NCI-H1092 (cell line): ENCODE data around the gene AKAP13.
"Not testable (repeated sequence)": the region's sequence is repeated elsewhere in the genome, so short reads cannot be mapped to it uniquely, and the experiment has no call there.

Experiments used
- DNase-seq: peaks from one replicate; lab custom pipeline; 2025; lab: John Stamatoyannopoulos, UW

Gene AKAP13

DNA sequence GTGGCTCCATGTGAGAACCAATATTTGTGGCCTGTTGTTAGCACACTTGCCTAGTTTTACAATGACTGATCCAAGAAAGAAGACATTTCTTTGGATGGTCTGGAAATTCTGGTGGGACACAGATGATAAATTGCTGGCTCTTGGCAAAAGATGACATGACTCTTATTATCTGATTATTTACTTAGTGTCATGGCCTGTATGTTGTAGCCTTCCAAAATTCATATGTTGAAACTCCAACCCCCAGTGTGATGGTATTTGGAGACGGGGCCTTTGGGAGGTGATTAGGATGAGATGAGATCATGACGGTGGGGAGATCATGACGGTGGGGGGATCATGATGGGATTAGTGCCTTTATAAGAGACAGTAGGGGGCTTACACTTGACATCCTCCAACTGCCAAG is 30.0 kb upstream of the AKAP13 start:
- DNase-seq, result no peak

DNA sequence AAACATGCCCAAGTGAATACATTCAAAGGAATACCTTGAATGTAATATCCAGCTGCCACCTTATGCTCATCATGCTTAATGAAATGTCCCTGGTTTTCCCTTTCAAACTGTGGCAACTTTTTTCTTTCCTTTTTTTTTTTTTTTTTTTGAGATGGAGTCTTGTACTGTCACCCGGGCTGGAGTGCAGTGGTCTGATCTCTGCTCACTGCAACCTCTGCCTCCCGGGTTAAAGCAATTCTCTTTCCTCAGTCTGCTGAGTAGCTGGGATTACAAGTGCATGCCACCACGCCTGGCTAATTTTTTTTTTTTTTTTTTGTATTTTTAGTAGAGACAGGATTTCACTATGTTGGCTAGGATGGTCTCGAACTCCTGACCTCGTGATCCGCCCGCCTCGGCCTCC is 28.9 kb upstream of the AKAP13 start:
- DNase-seq, result not testable (repeated sequence)

DNA sequence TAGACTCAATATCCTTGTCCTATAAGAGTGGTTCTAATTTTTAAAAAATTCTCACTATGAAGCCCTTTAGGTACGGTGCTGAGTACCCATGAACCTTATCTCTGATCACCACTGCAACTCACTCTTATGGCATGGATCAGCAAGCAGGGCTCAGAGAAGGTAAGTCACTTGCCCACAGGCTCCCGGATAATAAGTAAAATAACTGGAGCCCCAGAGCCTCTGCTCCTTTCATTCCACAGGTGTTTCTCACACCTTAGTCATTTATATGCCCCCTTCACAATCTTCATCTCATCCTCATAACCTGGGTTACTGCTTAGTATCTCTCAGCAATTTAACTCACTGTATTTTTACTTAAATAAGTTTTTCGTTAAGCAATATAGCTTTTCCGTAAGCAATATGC is 28.4 kb upstream of the AKAP13 start:
- no peak for DNase-seq

DNA sequence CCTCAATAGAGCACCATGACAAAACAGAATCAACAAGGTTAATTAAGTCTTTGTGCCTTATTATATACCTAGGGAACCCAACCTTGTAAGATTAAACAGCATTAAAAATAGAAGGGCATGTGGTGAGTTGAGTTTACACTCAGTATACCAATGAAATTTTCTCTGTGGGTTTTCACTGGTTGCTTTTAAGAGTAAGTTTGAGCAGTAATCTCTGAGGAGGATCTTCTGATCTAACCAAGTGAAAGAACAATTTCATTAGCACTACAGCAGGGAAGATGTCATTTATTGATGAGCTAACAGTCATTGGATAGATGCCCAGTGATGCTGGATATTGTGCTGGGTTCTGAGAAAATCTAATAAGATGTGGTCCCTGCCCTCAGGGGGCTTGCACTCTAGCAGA is 26.9 kb upstream of the AKAP13 start:
- no peak for DNase-seq

DNA sequence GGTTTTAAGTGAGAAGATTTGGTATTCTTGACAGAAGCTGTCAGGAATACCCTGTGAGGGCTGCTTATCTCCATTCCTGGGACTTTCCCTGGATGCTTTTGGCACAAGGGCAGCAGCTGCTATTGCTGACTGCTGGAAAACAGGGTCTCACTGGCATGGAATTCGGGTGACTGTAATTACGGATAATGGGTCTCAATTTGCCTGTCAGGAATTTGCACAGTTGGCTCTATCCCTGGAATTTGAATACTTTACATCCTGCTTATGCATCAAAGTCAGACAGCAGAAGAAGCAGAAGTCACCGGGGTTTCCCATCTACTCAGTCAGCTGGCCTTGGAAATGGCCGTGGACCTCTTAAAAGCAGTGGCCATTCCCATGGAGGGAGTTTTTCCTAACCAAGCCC is 25.9 kb upstream of the AKAP13 start:
- no peak for DNase-seq

DNA sequence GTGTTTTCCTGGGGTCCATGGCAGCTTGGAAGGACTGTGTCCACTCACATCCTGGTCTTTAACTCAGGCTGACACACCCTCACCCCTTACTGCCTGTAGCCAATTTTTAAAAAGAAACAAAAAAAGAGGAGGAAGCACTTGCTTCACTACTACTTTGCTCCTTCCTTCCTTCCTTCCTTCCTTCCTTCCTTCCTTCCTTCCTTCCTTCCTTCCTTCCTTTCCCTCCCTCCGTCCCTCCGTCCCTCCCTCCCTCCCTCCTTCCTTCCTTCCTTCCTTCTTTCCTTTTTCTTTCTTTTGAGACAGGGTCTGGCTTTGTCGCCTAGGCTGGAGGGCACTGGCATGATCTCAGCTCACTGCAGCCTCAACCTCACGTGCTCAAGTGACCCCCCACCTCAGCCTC is 25.5 kb upstream of the AKAP13 start:
- DNase-seq, result no peak

DNA sequence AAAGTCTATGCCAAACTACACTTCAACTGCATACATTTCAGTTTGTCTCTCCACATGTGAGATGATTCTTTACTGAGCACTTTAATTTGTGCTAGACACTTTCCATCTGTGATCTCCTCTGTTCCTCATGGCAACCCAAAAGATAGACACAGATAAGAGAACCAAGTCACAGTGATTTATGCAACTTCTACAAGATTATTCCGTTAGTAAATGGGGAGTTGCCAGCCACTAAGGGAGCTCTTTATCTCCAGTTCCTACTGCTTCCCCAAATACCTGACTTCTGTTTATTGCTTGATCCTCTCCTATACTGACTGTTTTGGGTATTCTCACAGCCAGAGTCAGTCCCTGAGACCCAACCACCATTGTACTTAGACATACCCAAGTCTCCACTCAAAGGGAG is 24.1 kb upstream of the AKAP13 start:
- DNase-seq, result no peak

DNA sequence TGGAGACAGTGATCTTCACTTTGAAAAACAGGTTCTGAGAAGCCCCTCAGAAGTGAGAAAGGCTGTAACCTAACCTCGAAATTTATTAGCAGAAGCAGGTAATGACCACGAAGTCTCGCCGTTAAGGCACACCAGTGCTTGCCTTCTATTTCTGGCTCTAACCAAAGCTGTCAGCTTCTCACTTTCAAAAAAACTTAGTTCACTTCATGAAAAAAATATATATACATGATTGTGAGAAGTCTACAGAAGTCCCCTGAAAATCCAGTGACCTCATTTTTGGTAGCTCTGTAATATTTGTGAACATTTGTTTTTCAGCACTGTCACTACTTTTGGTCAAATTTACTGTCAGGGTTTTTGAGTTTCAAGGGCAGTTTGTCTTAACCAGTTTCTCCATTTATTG is 19.1 kb upstream of the AKAP13 start:
- DNase-seq, result no peak

DNA sequence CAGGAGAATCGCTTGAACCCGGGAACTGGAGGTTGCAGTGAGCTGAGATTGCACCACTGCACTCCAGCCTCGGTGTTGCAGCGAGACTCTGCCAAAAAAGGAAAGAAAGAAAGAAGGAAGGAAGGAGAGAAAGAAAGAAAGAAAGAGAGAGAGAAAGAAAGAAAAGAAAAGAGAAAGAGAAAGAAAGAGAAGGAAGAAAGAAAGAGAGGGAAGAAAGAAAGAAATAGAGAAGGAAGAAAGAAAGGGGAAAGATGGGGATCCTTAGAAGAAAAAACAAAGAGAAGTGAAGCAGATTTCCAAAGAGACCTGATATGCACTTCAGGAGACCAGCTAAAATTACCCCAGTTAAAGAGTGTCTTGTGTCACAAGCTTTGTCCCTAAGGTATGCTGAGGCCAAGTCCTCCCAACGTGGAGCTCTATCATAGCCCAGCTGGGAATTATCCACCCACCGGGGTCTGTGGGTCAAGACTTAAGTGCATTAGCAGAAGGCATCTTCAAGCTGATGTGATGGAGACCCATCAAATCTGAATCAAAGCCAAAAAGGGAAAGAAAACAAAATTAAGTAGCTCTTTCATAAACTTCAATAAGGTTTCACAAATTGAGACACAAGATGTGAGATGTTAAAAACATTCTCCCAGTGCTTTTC is 17.8 kb upstream of the AKAP13 start:
- no peak for DNase-seq

DNA sequence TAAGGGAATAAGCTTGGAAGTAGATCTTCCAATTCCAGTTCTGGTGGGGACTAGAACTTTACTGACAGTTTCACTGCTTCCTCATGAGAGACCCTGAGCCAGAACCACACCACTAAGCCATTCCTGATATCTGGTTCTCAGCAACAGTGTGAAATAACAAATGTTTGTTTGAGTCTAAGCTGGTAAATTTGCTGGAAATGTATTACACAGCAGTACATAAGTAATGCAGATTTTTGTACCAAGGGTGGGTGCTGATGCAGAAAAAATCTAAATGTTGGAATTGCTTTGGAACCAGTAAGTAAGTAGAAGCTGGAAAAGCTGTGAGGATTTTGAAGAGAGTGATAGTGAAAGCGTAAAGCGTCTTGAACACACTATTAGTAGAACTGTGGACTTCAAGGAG is 14.4 kb upstream of the AKAP13 start:
- no peak for DNase-seq

DNA sequence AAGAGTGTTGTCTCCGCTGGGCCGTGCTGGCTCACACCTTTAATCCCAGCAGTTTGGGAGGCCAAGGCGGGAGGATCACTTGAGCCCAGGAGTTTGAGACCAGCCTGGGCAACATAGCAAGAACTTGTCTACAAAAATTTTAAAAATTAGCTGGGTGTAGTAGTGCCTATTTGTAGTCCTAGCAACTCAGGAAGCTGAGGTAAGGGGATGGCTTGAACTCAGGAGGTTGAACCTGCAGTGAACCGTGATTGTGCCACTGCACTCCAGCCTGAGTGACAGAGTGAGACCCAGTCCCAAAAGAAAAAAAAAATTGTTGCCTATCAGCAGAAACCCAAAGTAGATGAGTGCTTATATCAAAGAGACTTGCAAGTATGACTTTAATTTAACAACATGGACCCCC is 12.7 kb upstream of the AKAP13 start:
- no peak for DNase-seq

DNA sequence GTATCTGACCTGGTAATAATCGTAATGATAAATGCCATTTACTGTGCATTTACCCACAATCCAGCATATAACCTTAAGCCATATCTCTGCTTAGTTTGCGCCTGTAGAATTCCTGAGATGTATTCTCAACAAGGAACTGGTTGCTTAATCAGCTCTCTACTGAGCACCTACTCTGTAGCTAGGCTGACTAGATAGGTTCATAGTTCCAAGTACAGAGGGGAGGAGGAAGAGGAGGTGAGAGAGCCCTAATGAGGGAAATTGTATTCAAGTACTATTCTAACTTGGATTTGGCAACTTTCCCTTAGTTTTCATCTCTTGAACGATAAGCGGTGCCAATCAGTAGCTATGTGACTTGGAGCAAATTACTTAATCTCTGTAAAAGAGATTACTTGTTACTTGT is 5.6 kb upstream of the AKAP13 start:
- no peak for DNase-seq

DNA sequence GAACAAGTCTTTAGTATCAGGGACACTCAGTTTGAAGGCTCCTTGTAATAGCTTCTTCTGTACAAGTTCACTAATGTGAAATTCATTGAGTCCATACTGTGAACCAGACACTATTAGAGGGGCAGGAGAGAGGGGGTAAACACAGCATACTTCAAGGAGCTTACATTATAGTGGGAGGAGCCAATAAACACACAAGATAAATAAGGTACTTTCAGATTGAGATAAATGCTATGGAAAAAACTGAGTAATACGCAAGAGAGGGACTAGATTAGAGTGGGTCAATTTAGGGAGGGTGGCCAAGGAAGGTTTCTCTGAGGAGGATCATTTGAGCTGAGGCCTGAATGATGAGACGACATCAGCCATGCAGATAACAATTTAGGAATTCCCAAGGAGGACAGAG is 3.1 kb upstream of the AKAP13 start:
- DNase-seq, result no peak

DNA sequence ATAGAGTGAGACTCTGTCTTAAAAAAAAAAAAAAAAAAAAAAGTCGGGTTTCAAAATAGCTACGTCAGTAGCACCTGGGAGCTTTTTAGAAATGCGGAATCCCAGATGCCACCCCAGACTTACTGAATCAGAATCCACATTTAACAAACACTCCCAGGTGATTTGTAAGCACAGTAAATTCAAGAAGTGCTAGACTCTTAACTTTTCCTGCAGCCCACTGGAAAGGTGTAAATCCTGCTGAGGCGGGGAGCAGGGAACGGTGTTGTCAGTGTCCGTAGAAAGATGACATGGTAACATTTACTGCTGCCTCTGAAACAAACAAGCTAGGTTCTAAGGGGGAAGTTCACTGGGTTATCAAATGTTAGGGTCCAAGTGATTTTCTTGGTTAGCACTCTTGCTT is 2.4 kb upstream of the AKAP13 start:
- DNase-seq, result no peak

DNA sequence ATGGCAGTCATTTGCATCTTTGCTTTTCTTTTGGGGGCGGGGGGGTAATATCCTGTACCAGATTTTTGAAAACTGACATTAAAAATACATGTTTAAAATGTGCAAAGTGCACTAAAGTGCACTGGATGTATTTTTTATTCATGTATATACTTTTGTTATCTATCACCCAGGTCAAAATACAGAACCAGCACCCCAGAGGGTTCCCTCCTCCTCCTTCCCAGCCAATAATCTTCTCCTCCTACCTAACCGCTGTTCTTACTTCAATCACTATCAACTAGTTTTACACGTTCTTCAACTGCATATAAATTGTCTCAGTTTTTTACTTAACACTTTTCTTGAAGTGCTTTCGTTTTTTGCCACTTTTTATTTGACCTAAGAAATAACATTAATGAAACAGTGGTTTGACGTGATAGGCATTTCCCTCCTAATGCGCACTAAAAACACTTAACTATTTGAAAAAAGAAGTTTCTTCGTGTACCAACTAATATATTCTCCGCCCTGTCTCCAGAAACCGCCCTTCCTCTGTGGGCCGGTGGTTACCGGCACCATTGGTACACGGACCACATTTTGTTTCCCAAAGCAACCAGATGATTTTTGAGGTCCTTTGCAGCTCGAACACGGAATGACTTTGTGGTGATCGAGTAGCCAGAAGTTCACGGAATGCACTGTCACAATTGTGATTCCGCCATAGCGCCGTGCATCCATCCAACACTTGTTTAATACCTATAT is 836 bp upstream of the AKAP13 start:
- DNase-seq, result no peak

DNA sequence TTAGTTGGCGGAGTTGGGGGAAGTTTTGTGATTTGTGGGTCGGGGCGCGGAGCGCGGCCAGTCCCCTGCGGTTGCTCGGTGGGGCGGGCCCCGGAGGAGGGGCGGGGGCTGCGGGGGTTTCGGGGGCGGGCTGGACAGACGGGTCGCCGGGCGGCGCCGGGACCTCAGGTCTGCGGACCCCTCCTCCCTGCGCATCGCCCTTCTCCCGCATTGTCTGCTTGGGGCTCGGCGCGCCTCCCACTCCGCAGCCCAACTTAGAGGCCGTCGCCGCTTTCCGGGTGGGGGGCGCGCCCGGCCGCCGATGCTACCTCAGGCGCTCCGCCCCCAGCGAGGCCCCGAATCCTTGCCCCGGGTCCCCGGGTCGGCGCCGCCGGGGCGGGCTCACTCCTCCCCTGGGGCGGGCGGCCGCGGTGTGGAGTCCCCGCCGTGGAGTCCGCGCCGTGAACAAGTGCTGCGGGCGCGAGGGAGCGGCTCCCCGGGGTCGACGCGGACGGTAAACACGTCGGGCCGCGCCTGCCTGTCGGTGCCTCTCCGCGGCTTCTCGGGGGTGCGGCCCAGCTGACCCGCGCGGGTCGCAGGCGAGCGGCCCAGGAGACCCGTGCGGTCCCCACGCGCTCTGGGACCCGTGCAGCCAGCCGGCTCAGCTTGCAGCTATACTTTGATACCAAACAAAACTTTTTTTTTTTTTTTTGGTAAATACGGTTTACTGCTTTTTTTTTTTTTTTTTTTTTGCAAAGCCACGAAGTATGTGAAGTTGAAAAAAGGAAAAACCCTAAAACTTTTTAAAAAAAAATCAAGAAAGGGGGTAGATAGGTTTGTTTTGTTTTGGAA is 624 bp downstream of the AKAP13 start:
- no peak for DNase-seq

DNA sequence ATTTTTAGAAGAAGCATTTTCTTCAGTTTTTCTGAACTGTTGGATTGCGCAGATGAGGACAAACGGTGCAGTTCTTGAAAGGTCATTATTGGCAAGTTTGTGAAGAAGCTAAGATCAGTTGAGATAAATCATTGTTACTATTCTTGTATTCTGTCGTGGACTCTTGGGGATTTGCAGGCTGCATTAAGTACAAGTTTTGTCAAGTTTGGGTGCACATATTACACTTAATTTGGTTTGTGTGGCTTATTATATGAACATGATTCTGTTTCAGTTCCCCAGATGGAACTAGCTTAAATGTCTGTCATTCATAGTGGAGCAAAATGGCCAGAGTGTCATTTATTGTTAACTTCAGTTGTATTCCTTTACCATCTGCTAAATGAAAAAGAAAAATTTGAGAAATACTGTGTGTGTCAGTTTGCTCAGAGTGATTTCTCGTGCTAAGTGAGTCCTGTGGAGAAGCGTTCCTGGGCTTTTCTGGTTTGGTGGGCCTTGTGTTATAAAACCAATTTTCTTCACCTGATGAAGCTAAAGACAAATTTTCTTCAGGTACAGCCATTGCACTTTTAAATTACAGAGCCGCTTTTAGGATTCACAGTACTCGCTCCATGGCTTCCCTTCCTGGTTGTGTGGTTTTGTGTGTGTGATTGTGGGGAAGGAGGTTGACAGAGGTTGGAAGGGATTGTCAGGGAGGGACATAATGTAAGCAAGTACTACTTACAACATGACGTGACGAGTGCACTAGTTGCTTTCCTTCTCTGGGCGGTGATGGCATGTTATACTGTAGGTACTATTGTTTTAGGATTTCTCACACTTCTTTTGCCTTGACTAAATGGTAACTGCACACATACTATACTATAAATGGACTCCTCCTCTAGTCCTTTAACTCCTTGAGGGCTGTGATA is 1.7 kb downstream of the AKAP13 start:
- no peak for DNase-seq

DNA sequence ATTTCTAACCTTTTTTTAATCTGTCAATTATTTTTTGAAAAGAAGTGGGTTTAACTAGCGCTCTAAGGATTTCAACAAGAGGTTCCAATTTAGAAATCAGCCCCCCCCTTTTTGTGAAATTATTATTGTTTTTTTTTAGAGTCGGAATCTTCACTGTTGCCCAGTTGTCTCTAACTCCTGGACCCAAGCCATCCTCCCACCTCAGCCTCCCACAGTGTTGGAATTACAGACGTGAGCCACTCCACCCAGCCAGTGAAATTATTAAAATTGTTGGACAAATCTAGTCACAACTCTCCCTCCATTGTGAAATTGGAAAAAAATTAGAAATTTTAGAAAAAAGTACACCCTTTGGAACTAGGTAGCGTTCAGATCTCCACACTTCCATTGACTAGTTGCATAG is 2.5 kb downstream of the AKAP13 start:
- no peak for DNase-seq

DNA sequence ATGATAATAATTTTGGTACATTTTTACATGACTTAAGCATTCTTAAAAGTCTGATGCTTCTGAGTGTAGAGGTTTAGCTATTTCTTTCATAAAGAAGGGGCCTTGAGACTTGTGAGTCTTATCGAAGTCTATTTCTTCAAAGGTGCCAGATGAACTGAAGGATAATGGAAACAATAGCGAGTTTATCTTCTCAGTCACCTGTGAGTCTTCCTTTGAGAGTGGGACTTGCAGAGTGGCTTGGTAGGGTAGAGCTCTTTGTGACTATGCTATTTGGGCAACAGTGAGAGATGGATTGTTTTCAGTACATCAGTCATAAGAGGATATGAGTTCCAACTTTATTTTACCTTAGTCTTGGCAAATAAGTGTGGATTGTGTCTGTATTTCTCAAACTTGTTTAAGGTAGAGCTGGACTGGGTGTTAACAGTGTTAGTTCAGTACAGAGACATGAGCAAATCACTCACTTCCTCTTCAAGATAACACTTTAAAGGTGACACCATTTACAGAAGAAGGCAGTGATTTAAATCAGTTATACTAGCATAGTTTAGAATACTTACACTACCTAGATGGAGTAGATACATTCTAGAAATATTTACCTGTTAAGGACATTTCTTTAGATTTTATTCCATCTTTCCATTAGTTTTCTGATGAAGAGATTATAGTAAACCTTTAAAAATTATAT is 3.2 kb downstream of the AKAP13 start:
- no peak for DNase-seq

DNA sequence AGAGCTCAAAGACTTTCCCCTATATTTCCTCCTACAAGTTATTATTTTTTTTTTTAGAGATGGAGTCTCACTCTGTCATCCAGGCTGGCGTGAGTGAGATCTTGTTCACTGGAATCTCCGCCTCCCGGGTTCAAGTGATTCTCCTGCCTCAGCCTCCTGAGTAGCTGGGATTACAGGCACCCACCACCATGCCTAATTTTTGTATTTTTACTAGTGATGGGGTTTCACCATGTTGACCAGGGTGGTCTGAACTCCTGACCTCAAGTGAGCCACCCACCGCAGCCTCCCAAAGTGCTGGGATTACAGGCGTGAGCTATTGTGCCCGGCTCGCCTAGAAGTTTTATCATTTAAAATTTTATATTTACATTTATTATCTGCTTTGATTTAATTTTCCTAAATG is 5.9 kb downstream of the AKAP13 start:
- no peak for DNase-seq

DNA sequence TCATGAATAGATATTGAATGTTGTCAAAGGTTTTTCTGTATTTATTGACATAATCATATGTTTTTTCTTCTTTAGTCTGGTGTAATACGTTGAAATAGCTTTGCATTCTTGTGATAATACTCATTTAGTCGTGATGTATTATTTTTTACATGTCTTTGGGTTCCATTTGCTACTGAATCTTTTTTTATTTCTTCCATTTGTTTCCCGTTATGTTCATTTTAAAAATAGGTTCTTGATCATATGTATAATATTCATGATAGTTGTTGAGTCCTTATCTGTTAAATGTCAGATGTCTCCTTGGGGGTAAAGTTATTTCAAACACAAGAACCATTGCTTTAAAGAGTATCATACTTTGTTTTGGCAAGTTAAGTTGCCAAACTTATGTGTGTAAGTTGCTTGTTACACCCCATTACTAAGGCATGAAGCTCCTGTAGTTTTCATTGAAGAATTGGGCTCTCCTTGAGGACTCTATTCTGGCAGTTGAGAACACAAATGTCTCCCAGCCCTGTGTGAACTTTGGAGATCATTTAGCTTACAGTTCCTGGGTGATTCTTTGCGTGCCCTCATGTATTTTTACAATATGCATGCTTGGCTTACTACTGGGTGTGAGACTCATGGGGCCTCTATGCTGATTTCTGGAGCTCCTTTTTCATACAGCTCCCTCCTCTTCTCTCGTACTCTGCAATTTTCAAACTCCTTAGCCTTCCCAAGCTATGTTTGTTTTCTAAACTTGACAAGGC is 8.3 kb downstream of the AKAP13 start:
- no peak for DNase-seq
